OCI-LY1 (cell line): ENCODE measurements around the gene DUSP22.

Source experiments
- CTCF ChIP-seq: fragments of 200-600 bp; sonication (generic), shearing (Covaris generic); IDR thresholded peaks from 2 replicates; pipeline ENCODE4 v1.5.1; 2017; ENCODE audit warnings: mild to moderate bottlenecking, antibody characterized with exemption, low read length, moderate library complexity, mixed read lengths
- EZH2 ChIP-seq: fragments of 200-600 bp; sonication (generic), shearing (Covaris generic); IDR thresholded peaks from 2 replicates; pipeline ENCODE4 v1.8.0; 2017; ENCODE audit warnings: borderline replicate concordance, mixed run types, mild to moderate bottlenecking, antibody characterized with exemption, low read length, moderate library complexity, mixed read lengths

GRCh38 chr6:338815-339262 lies 46.6 kb downstream of the DUSP22 start:
- TF ChIP-seq CTCF (no peak), EZH2 (no peak)
